Ishikawa (cell line): ENCODE data around the gene DYNC1I1.
A peak's percentile ranks its signal among the peaks of the same experiment; 100 is the strongest.

Experiments used
- CEBPB ChIP-seq: IDR thresholded peaks from 2 replicates; pipeline ENCODE4 v1.6.1; 2012
- CREB1 ChIP-seq: IDR thresholded peaks from 2 replicates; pipeline ENCODE4 v1.6.1; 2012; ENCODE audit warnings: low read depth
- EGR1 ChIP-seq: IDR thresholded peaks from 2 replicates; pipeline ENCODE4 v1.6.1; 2012
- EP300 ChIP-seq: IDR thresholded peaks from 2 replicates; pipeline ENCODE4 v1.6.1; 2012; ENCODE audit warnings: borderline replicate concordance
- FOXM1 ChIP-seq: IDR thresholded peaks from 2 replicates; pipeline ENCODE4 v1.6.1; 2012; ENCODE audit warnings: low read depth, borderline replicate concordance
- MAX ChIP-seq: IDR thresholded peaks from 2 replicates; pipeline ENCODE4 v1.6.1; 2012
- NFIC ChIP-seq: IDR thresholded peaks from 2 replicates; pipeline ENCODE4 v1.6.1; 2012
- RAD21 ChIP-seq: IDR thresholded peaks from 2 replicates; pipeline ENCODE4 v1.6.1; 2012; ENCODE audit warnings: low read depth
- REST ChIP-seq: IDR thresholded peaks from 2 replicates; pipeline ENCODE4 v1.6.1; 2012; ENCODE audit warnings: low read depth, mild to moderate bottlenecking
- TAF1 ChIP-seq: IDR thresholded peaks from 2 replicates; pipeline ENCODE4 v1.6.1; 2012; ENCODE audit warnings: low read depth, mild to moderate bottlenecking
- TCF12 ChIP-seq: IDR thresholded peaks from 2 replicates; pipeline ENCODE4 v1.6.1; 2012; ENCODE audit warnings: low read depth
- TEAD4 ChIP-seq: IDR thresholded peaks from 2 replicates; pipeline ENCODE4 v1.6.1; 2012
- USF1 ChIP-seq: IDR thresholded peaks from 2 replicates; pipeline ENCODE4 v1.6.1; 2012
- YY1 ChIP-seq: IDR thresholded peaks from 2 replicates; pipeline ENCODE4 v1.6.1; 2012; ENCODE audit warnings: low read depth
- ZBTB7A ChIP-seq: IDR thresholded peaks from 2 replicates; pipeline ENCODE4 v1.6.1; 2012; ENCODE audit warnings: low read depth

The DYNC1I1 gene

DNA sequence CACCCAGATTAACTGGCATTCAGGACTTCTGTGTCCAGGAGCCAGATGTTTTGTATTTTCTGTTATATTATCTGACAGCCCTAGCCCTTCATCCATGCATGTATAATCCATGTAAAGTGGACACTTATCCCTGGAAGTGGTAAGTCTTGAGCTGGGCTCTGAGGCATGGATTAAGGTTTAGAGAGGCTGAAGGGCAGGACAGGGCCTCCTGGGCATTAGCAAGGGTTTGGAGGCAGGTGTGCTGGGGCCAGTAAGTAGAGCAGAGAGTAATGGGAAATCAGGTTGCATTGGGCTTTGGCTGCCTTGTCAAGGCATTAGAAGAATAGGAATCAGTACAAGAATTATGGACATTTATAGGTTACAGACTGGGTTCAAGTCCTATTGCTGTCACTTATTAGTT lies 138.0 kb downstream of the DYNC1I1 start:
- TF ChIP-seq USF1 (no peak), RAD21 (no peak), ZBTB7A (no peak), FOXM1 (no peak), MAX (no peak), CEBPB (no peak), TCF12 (no peak), CREB1 (no peak), EGR1 (no peak), NFIC (no peak), TAF1 (no peak), REST (no peak), TEAD4 (no peak), YY1 (no peak), EP300 (no peak)

GRCh38 chr7:95915731-95916130 lies 143.4 kb downstream of the DYNC1I1 start:
- no peak for TF ChIP-seq TAF1
- TF ChIP-seq TCF12: no peak
- no peak for TF ChIP-seq MAX
- TF ChIP-seq CEBPB: no peak
- no peak for TF ChIP-seq CREB1
- TF ChIP-seq ZBTB7A: no peak
- TF ChIP-seq RAD21: no peak

- TF ChIP-seq RAD21: peak; percentile 91
- TF ChIP-seq CREB1: no peak
- no peak for TF ChIP-seq TAF1
Measured at GRCh38 chr7:95916573-95917297, 144.4 kb downstream of the DYNC1I1 start.

DNA sequence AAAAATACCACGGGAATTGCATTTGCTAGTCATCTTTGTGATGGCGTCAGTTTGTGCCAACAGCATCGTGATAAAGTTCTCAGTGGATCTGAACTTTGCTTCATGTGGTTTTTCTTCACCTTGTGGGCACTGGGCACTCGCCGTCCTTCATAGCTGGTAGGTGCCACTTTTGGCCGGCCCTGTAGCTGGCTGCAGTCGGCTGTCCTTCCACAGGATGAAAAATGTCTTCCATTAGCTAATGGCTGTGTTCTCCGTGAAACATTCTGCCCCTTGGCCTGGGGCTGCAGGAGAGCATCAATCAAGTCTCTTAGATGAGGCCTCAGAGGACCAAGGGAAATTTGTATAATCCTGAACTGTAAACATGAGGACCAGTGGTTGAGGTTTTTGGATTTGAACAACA lies 145.3 kb downstream of the DYNC1I1 start:
- no peak for TF ChIP-seq RAD21
- TF ChIP-seq MAX: no peak
- TF ChIP-seq YY1: no peak
- no peak for TF ChIP-seq USF1
- no peak for TF ChIP-seq CEBPB
- no peak for TF ChIP-seq TCF12
- no peak for TF ChIP-seq REST
- no peak for TF ChIP-seq TEAD4
- TF ChIP-seq FOXM1: no peak
- TF ChIP-seq ZBTB7A: no peak

GRCh38 chr7:95919556-95919955 lies 147.2 kb downstream of the DYNC1I1 start:
- TF ChIP-seq ZBTB7A (no peak), REST (no peak), TEAD4 (no peak), EGR1 (no peak), RAD21 (no peak), CREB1 (no peak), NFIC (no peak), USF1 (no peak), FOXM1 (no peak), MAX (no peak), TCF12 (no peak), YY1 (no peak), TAF1 (no peak), EP300 (no peak), CEBPB (no peak)
